Stimulated activated CD8-positive, alpha-beta memory T cell treated with anti-CD3 and anti-CD28 coated beads, Interleukin-12 subunit alpha, Interleukin-12 subunit beta, amount 100 ng/mL, for 4 hours (primary cell): Measurements from ENCODE around the gene DCTN2.
"Not testable (repeated sequence)": the region's sequence is repeated elsewhere in the genome, so short reads cannot be mapped to it uniquely, and the experiment has no call there.

Experiments used
- DNase-seq: peaks from one replicate; pipeline ENCODE4 v3.0.0-alpha.2; 2020; ENCODE audit warnings: low read depth

The DCTN2 gene

GRCh38 chr12:57515408-57515933, 31.5 kb downstream of the DCTN2 start:
- DNase-seq: no peak

DNA sequence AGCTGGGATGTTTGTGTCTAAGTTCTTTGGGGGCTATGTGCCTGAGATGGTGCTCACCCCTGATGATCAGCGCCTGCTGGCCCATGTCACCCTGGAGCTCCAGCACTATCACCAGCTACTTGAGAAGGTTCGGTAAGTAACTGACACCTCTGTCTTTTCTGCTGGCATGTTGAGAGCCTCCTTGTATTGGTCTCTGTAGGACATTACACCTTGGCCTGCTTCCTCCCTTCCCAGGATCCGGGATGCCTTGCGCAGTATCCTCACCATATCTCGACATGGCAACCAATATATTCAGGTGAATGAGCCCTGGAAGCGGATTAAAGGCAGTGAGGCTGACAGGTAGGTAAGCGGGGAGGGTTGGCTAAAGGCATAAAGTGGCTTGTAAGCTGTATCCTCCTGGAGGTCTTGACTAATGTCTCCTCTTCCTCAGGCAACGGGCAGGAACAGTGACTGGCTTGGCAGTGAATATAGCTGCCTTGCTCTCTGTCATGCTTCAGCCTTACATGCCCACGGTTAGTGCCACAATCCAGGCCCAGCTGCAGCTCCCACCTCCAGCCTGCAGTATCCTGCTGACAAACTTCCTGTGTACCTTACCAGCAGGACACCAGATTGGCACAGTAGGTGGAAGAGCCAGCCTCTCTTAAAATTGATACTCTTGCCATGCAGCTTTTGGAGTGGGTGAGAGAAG, 32.1 kb downstream of the DCTN2 start:
- no peak for DNase-seq

- not testable (repeated sequence) for DNase-seq
These were observed 32.7 kb downstream of the DCTN2 start for GRCh38 chr12:57514246-57514645.

DNA sequence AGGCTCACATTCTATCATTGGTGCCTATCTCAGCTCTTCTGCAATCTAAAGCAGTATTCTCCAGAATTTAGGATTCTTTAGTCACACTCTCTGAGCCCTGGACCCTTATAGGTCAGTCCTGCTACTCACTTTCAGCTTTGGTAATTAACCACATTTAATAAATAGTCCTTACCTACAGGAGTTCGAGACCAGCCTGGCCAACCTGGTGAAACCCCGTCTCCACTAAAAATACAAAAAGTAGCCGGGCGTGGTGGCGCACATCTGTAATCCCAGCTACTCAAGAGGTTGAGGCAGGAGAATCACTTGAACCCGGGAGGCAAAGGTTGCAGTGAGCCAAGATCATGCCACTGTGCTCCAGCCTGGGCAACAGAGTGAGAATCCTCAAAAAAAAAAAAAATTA, 33.3 kb downstream of the DCTN2 start:
- DNase-seq: not testable (repeated sequence)

- no peak for DNase-seq
These were observed 33.7 kb downstream of the DCTN2 start for GRCh38 chr12:57513266-57513665.

- no peak for DNase-seq
These were observed 34.3 kb downstream of the DCTN2 start for GRCh38 chr12:57512665-57513064.

DNA sequence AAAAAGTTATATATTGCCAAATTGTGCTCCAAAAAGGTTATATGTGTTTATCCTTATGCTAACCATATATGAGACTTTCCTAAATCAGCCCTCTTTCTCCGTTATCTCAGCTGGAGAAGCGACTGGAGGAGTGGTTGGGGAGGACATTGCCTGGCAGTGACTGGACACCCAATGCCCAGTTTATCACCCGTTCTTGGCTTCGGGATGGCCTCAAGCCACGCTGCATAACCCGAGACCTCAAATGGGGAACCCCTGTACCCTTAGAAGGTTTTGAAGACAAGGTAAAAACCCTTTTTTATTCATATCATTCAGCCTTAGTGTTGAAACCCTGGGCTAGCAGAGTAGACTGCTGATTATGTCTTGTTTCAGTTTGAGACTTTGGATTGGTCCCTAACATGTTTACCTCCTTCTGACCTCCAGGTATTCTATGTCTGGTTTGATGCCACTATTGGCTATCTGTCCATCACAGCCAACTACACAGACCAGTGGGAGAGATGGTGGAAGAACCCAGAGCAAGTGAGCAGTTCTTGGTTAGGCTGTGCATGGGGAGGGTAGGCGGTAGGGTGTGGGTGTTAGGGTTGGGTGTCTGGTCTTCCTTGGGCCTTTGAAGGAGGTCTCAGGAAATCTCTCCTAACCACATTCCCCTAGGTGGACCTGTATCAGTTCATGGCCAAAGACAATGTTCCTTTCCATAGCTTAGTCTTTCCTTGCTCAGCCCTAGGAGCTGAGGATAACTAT, 35.2 kb downstream of the DCTN2 start:
- DNase-seq: no peak

DNA sequence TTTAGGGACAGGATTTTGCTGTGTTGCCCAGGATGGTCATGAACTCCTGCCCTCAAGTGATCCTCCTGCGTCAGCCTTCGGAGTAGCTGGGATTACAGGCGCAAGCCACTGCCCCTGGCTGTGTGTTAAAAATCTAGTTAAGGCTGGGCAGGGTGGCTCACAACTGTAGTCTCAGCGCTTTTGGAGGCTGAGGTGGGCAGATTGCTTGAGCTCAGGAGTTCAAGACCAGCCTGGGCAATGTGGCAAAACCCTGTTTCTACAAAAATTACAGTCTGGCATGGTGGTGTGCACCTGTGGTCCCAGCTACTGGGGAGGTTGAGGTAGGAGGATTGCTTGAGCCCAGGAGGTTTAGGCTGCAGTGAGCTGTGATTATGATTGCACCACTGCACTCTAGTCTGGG, 35.8 kb downstream of the DCTN2 start:
- no peak for DNase-seq

GRCh38 chr12:57507796-57508195, 39.2 kb downstream of the DCTN2 start:
- DNase-seq: not testable (repeated sequence)

GRCh38 chr12:57506541-57506940, 40.5 kb downstream of the DCTN2 start:
- not testable (repeated sequence) for DNase-seq

GRCh38 chr12:57502311-57502969, 44.6 kb downstream of the DCTN2 start:
- not testable (repeated sequence) for DNase-seq

DNA sequence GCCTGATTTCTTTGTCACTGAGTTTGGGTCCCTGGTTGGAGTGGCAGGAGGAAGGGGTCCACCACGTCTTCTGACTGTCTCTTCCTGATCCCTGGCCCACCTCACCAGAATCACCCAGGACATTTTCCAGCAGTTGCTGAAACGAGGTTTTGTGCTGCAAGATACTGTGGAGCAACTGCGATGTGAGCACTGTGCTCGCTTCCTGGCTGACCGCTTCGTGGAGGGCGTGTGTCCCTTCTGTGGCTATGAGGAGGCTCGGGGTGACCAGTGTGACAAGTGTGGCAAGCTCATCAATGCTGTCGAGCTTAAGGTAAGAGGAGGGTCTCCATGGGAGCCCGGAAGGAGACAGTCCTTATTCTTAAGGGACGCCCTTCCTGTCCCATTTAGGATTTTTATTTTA, 46.8 kb downstream of the DCTN2 start:
- no peak for DNase-seq

DNA sequence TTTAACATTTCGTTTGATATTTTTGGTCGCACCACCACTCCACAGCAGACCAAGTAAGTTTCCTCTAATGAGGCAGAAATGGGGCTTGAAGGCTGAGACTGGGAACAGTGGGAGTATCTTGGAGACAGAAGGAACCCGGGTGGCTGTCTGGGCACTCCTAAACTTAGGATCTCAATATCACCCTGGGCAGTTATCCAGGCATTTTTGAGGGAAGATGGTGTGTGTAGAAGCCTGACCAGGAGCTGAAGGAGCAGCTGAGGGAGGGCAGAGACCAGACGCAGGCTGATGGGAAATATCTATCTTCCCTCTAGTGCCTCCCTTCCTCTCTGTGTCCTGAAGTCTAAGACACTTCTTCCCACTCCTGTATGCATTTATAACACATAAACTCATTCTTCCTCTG, 48.4 kb downstream of the DCTN2 start:
- DNase-seq: no peak

DNA sequence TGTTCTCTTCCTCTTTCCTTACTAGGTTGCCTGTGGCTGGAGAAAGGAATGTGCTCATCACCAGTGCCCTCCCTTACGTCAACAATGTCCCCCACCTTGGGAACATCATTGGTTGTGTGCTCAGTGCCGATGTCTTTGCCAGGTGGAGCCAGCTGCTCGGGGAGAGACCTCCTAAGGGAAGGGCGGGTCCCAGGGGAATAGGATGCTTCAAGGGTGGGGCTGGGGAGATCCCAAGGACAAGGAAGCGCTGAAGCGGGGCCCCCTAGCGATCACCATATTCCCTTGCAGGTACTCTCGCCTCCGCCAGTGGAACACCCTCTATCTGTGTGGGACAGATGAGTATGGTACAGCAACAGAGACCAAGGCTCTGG, 48.9 kb downstream of the DCTN2 start:
- no peak for DNase-seq

- no peak for DNase-seq
These were observed 49.5 kb downstream of the DCTN2 start for GRCh38 chr12:57497223-57498131.

DNA sequence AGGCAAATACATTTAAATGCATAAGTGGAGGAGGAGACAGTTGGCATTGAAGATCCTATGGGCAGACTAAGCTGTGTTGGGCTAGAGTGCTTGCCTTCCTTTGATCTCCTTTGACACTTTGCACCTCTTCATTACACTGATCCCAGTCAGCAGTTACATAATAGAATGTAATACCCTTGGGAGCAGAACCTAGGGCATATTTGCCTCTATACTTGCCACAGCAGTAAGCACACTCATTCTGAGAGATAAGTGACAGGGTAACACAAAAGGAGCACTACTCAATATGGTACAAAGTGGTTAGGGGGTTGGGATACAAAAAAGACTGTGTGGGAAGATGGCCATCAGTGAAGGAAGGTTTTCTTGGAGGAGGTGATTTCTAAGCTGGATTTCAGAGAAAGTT, 50.2 kb downstream of the DCTN2 start:
- no peak for DNase-seq

GRCh38 chr12:57495051-57495701, 51.8 kb downstream of the DCTN2 start:
- not testable (repeated sequence) for DNase-seq

- no peak for DNase-seq
These were observed 55.4 kb downstream of the DCTN2 start for GRCh38 chr12:57491393-57492280.

DNA sequence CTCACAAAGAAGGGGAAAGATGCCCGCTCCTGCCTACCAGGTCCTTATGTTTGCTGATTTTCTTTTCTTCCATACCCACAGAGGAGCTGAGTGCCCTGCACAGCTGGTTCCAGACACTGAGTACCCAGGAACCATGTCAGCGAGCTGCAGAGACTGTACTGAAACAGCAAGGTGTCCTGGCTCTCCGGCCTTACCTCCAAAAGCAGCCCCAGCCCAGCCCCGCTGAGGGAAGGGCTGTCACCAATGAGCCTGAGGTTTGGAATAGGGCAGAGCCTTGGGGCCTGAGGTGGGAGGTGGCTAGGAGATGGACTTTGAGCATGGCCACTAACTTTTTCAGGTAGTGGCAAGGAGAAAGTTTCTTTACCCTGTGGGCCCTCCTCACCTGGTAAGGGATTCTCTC, 56.9 kb downstream of the DCTN2 start:
- no peak for DNase-seq

GRCh38 chr12:57489157-57489641, 57.8 kb downstream of the DCTN2 start:
- DNase-seq: no peak
